ENCODE results near the gene MAML2.
"Not testable (repeated sequence)": the region's sequence is repeated elsewhere in the genome, so short reads cannot be mapped to it uniquely, and the experiment has no call there.

MAML2 gene

GRCh38 chr11:96268527-96268926 is 74.5 kb downstream of the MAML2 start:
- DNase-seq (ENCODE audit: low spot score) = not testable (repeated sequence)

- DNase-seq (ENCODE audit: low spot score) = no peak
Measured at GRCh38 chr11:96267496-96268032, 75.4 kb downstream of the MAML2 start.

GRCh38 chr11:96267001-96267495 is 75.9 kb downstream of the MAML2 start:
- no peak for DNase-seq (ENCODE audit: low spot score)

GRCh38 chr11:96265972-96266371 is 77.0 kb downstream of the MAML2 start:
- DNase-seq (ENCODE audit: low spot score) = no peak

- no peak for DNase-seq (ENCODE audit: low spot score)
Measured at GRCh38 chr11:96265220-96265737, 77.7 kb downstream of the MAML2 start.

GRCh38 chr11:96264364-96264763 is 78.6 kb downstream of the MAML2 start:
- DNase-seq (ENCODE audit: low spot score) = no peak

- peak; percentile 70 for DNase-seq (ENCODE audit: low spot score)
Measured at GRCh38 chr11:96263238-96263763, 79.7 kb downstream of the MAML2 start.

GRCh38 chr11:96260532-96260931 is 82.5 kb downstream of the MAML2 start:
- DNase-seq (ENCODE audit: low spot score) = no peak

GRCh38 chr11:96260067-96260511 is 82.9 kb downstream of the MAML2 start:
- no peak for DNase-seq (ENCODE audit: low spot score)

GRCh38 chr11:96259134-96259830 is 83.7 kb downstream of the MAML2 start:
- DNase-seq (ENCODE audit: low spot score) = peak; percentile 53

- peak; percentile 32 for DNase-seq (ENCODE audit: low spot score)
Measured at GRCh38 chr11:96257972-96258934, 84.7 kb downstream of the MAML2 start.

GRCh38 chr11:96257036-96257435 is 86.0 kb downstream of the MAML2 start:
- no peak for DNase-seq (ENCODE audit: low spot score)

- no peak for DNase-seq (ENCODE audit: low spot score)
Measured at GRCh38 chr11:96256215-96257011, 86.6 kb downstream of the MAML2 start.

- DNase-seq (ENCODE audit: low spot score) = no peak
Measured at GRCh38 chr11:96254854-96255253, 88.1 kb downstream of the MAML2 start.

- peak; percentile 21 for DNase-seq (ENCODE audit: low spot score)
Measured at GRCh38 chr11:96254087-96254486, 88.9 kb downstream of the MAML2 start.

GRCh38 chr11:96246718-96247552 is 96.1 kb downstream of the MAML2 start:
- DNase-seq (ENCODE audit: low spot score) = peak; percentile 45

GRCh38 chr11:96242971-96243647 is 99.9 kb downstream of the MAML2 start:
- DNase-seq (ENCODE audit: low spot score) = peak; percentile 94

GRCh38 chr11:96242191-96242847 is 100.7 kb downstream of the MAML2 start:
- no peak for DNase-seq (ENCODE audit: low spot score)

GRCh38 chr11:96241331-96241841 is 101.6 kb downstream of the MAML2 start:
- DNase-seq (ENCODE audit: low spot score) = no peak
